Fibroblast of skin of left quadriceps (primary cell): ENCODE results near the gene ZFPM1.

Experiments
- DNase-seq, 2 experiments: peaks; one replicate each; pipeline ENCODE4 v3.0.0-alpha.2; 2013; ENCODE audit warnings: low read depth in 2 of 2

The ZFPM1 gene

DNA sequence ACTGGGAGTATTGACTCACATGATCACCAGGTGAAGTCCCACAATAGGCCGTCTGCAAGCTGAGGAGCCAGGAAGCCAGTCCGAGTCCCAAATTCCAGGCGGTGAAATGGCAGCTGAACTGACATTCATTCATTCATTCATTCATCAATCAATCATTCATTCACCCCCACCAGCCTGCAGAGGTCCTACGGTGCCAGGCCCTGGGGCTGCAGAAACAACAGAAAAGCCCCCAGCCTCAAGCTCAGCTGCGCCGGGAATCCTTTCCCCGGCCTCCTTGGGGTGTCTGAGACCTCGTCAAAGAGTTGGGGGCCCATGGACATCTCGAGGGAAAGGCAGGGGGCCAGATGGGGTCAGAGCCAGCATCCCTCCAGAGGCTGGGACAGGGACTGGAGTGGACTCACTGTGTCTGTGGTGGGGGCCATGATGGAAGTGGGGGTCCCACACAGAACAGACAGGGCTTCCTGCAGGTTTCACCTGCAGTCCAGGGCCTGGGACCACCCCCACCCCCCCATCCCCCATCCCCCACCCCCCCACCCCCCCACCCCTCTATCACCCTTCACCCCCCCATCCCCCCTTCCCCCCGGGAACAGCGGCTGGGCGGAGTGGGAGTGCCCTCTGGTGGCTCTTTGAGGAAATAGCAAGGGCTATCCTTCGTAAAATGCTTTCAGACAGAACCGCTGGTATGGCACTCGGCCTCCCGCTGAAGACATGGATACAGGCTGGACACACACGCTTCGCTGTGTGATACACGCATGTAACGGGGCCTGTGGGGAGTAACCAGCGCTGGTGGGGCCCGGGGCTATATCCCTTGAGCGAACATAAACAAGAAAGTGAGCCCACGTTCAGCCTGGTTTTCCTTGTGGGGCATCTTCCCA is 108.6 kb downstream of the ZFPM1 start:
- peak; percentile 16 to 20 for DNase-seq

DNA sequence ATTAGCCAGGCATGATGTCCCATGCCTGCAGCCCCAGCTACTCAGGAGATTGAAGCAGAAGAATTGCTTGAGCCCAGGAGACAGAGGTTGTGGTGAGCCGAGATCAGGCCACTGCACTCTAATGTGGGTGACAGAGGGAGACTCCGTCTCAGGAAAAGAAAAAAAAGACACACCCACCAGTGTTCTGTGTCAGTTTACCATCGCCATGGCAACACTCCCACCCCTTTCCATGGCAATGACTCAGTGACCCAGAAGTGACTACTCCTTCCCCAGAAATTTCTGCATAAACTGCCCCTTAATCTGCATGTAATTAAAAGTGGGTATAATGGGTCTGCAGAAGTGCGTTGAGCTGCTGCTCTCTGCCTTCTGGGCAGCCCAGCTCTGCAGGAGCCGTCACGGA is 113.1 kb downstream of the ZFPM1 start:
- DNase-seq, result peak in 1 of 2 experiments; percentile 7

DNA sequence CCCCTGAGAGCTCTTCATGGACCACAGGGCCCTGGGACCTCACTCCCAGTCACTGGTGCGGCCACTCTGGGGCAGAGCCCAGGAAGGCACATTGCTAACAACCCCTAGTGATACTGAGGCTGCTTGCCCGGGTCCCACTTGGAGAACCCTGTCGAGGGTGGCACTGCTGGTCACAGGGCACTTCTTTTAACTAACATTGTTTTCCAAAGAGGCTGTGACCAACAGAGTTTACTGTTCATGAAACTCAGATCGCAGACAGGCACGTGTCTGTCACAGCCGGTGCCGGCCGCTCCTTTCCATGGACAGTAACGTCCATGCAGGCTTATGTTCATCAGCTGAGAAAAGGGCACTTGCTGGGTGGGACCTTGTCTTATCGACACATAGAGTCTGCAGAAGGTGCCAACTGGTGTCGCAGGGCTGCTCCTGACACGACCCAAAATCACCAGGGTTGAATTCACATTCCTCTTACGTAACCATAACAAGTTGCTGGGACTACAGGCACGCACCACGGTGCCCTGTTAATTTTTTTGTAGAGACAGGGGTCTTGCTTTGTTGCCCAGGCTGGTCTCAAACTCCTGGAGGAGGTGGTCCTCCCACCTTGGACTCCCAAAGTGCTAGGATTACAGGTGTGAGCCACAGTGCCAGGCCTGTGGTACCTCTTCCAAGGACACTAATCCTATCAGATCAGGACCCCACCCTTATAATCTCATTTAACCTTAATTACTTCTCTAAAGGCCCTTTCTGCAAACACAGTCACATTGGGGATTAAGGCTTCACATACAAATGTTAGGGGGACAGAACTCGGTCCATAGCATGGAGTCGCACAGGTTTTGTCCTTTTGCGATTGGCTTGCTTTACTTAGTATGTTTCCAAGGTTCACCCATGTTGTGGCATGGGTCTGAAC is 115.9 kb downstream of the ZFPM1 start:
- no peak for DNase-seq

DNA sequence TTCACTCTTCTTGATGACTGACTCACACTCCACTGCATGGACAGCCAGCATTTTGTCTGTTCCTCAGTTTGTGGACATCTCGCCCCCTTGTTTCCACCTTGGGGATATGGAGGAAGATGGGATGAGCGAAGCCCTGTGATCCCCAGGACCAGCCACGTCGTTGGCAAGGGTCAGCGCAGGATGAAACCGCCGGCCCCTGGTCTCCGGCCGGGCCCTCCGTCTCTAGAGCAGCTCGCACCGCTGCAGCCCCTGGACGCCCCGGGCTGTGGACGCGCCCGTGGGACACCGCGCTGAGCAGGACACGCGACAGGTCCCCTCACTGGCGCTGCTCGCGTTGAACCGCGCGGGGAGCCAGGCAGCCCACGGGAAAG is 116.5 kb downstream of the ZFPM1 start:
- DNase-seq, result no peak

DNA sequence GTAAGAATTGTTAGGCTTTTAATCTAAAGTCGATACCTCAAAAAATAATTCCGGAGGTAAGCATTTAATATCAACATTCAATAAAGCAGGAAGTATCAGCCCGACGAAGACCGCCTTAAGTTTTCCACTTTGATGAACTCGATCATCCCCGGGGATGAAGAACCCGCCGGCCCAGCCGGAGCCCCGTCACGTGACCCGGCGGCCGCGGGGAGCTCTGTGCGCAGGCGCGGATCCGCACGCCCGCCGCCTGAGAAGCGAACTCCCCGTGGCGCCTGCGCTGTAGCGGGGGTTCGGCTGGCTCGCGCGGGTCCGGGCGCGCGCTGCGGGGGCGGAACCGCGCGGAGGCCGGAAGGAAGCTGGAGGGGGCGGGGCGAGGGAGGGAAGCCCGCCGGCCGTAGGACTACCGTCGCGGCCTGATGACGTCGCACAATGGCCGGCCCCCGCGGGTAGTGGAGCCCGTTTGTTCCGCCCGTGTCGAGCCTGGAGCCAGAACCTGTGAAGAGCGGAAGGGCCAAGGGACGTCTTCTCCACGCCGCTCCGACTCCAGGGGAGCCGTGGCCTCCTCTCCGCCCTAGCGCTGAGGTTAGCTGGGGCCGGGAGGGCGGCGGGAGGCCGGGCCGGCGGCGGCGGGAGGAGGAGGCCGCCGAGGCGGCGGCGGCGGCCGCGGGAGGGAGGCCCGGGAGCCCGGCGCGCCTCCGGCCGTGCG is 117.1 kb downstream of the ZFPM1 start, which contains the start of gene ZC3H18:
Gene ZC3H18 (plus strand): TSS at position 419 of the 706 bp plus-strand sequence. CDS start 6,721 bp downstream, outside the sequence.
- DNase-seq, result peak; percentile 92 to 93

DNA sequence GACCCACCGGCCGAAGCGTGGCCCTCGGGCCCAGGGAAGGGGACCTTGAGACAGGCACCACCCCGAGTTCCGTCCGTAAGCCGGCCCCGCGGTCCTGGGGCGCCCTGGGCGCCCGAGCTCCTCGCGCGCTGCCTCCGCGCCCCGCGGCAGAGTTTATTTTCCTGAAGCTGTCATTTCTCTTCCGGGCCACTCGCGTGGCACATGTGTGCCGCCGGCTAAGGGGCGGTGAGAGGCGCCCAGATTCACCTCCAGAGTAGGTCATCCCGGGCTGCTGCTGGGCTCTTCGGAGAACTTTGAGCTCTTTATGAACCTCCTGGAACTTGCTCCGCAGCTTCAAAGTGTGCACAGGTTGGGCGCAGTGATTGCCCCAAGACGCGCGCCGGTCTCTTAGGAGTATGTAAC is 117.6 kb downstream of the ZFPM1 start:
- DNase-seq, result no peak

DNA sequence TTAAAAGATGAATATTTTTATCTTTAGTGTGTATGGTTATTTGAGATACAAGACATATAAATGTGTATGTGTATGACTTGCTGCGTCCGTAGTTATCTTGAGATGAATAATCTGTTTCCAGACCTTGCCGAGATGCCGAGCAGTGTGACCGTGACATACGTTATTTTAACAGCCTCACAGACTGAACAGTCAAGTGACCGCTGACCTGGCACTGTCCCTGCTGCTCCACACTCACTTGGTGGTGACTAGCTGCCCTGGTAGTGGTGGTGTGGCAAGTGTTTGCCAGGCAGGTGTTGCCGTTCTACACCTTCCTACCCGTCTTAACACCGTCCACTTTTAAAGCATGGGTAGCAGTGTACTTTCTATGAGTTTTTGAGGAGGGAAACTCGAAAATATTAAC is 122.2 kb downstream of the ZFPM1 start:
- DNase-seq, result no peak

DNA sequence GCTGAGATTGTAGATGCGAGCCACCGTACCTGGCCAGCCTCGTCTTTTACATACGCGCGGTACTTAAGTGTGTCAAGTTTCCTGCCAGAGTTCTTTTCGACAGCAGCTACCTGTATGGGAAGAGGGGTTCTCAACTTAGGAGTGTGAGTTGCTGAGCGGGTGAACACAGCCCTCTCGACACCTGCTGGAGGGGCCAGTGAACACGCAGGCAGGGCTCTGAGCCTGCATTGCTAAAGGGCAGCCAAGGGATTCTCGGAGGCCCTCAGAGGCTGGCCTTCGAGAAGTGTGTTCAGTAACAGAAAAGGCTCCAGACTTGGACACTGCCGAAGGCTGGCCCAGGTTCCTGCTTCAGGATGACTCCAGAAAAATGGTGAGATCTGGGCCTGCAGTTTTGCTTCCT is 123.2 kb downstream of the ZFPM1 start:
- no peak for DNase-seq

DNA sequence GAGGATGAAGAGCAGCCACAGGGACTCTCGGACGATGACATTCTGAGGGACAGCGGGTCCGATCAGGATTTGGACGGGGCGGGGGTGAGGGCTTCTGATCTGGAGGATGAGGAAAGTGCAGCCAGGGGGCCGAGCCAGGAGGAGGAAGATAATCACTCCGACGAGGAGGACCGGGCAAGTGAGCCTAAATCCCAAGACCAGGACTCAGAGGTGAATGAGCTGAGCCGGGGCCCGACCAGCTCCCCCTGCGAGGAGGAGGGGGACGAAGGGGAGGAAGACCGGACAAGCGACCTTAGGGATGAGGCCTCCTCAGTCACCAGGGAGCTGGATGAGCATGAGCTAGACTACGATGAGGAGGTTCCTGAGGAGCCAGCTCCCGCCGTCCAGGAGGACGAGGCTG is 124.1 kb downstream of the ZFPM1 start:
- no peak for DNase-seq

DNA sequence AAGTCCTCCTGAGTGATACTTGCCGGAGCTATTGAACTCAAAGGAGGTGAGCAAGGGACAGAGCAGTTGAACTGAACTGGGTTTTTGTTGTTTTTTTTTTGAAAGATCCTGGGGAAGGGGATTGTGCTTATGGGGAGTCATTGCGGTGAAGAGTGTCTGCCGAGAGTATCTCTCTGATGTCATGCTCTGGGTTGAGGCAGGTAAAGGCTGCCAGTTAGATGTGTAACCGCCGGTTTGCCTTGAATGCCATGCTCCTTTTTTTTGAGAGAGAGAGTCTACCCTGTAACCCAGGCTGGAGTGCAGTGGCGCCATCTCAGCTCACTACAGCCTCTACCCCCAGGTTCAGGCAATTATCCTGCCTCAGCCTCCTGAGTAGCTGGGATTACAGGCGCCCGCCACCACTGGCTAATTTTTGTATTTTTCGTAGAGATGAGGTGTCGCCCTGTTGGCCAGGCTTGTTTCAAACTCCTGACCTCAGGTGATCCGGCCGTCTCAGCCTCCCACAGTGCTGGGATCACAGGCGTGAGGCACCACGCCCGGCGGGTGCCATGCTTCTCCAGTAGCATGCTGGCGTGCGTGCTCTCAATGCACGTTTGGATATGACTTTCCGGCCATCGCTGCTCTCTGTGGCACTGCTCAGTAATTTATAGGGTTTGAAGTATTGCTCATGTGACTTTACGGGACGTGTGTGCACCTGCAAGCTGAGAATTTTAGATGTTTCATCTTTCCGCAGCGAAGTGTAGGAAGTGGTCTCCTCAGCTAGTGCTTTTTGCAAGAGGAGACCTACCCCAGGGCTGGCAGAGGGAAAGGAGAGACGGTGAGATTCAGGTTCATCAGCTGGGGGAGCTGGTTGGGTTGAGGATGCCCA is 125.6 kb downstream of the ZFPM1 start:
- no peak for DNase-seq

DNA sequence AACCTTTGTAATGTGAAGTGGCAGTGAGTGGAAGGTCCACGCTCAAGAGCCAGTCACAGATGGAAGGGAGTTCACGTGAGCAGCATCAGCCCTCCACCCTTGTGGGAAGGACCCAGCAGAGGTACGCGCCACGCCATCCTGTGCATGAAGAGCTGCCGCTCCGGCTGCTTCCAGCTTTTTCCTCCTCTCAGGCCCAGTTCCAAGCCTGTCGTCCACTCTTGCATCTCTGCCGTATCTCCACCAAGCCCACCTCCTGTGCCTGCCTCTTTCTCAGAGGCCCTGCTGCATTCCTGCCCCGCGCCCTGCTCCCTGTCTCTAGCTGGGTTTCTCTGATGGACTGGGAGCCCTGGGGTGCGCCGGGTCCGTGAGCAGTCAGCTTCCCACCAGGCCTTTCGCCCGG is 127.3 kb downstream of the ZFPM1 start:
- no peak for DNase-seq

DNA sequence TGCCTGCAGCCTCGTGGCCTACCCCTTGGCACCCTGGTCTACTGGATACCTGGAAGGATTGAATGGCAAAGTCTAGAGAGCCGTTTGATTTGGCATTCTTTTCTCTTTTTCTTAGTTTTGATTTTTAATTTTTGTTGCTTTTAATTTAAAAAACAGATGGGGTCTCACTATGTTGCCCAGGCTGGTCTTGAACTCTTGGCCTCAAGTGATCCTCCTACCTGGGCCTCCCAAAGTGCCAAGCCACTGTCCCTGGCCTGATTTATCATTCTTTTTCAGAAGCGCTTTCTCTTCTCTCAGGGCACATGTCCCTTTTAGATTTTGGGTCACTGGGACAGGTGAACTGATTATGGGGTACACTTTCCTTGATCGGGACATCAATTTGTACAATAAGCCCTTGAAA is 128.0 kb downstream of the ZFPM1 start:
- DNase-seq, result no peak

DNA sequence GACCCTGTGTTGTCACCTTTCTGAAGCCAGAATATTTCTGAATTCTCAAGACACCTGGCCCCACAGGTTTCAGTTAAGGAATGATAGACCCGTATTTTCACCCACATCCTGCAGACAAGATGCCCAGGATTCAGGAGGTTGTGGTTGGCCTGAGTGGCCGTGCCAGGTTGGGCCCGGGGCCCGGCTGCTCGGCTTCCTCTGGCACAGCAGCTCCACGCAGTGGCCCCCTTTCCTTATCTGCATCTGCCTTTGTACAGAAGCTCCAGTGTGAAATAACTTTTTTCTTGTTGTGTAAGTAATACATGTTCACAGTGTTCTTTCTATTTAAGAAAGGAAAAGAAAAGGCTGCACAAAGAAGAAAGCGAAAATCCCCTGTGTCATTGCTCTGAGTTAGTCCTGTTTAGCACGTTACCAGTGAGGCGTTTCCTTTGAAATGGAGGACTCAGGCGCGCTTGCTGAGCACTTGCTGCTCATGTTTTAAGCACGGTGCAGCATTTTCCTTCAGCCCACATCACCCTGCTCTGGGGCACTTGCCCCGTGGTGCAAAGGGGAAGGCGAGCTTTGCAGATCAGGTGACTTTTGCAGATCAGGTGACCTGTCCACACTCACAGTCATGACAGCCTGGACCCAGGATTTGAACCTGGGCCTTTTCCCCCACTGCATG is 130.0 kb downstream of the ZFPM1 start:
- no peak for DNase-seq

DNA sequence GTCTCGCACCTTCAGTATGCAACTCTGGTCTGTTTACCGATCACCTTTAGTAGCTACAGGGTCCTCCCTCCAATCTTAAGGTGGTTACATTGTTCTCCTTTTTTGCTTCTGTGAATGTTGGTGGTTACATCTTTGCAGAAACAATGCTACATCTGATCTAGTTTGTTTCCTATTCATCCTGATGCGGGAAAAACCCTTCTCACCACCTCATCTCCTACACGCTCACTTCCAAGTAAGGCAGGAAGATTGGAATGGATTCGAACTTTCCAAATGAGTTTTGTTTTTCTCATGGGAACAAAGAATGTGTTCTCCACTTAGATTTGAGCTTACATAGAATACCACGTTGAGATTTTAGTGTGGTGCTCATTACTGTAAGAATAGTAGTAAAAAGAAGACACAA is 131.6 kb downstream of the ZFPM1 start:
- DNase-seq, result no peak

DNA sequence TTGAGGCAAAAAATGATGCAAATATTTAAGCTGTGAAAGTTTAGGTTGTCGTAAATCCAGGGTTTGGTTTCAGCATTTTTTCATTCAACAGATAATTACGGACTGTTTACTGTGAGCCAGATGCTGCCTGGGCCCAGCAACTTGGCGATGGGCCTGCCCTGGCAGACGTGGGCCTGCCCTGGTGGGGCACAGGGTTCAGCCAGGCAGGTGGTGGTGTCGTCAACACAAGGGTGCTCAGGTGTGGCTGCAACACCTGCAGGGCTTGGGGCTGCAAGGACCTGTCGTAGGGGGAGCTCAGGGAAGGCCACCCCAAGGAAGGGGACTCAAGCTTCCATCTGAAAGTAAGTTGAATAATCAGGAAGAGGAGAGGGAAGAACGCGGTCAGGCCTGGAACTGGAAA is 132.2 kb downstream of the ZFPM1 start:
- no peak for DNase-seq

DNA sequence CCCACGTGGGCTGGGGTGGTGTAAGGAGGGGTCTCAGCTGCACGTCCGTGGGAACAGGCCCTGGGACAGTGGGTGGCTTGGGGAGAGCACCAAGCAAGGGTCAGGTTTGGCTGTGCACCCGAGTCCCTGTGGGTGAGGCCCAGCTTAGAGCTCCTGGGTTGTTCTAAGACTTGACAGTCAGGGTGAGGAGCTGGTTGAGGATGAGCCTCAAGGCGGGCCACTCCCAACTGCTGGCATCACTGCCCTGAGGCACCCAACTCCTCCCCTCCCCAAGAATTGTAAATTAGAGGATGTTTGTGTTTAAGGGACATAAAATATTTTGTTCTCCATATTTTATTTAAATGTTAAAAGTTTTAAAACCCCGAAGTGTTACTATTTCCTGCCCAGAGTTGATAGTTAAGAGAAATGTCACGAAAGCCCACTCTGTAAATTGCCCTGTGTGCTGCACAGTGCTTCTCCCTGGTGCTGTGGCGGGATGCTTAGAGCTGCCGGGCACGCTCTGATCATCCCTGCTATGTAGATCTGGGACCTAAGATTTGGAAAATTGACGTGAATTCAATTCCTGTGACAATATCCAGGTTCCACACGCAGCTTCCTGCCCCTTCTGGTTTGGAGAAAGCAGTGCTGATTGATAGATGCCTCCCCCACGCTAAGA is 133.0 kb downstream of the ZFPM1 start:
- no peak for DNase-seq
